A673 (cell line): Measurements from ENCODE around the gene MYL2. TPM values are rescaled to one million over a fixed set of nuclear protein-coding genes. Genes with fewer than 3 reads are reported as not detected.
"Not testable (repeated sequence)": the region's sequence is repeated elsewhere in the genome, so short reads cannot be mapped to it uniquely, and the experiment has no call there.

Experiments
- BruUV-seq: library from RNA; stranded (reverse); fragments of 400-500 nt; replicated peaks from 2 replicates; lab custom pipeline; 2021; lab: Mats Ljungman, UMichigan
- CTCF ChIA-PET: fragments of 300-600 bp; sonication (Branson Sonifier 250); formaldehyde crosslinking; loops from one replicate; lab custom pipeline; 2022; ENCODE audit warnings: antibody characterized with exemption; lab: Charles Lee
- POLR2A ChIA-PET: fragments of 300-600 bp; sonication (Branson Sonifier 250); formaldehyde crosslinking; loops from one replicate; lab custom pipeline; 2022; ENCODE audit warnings: antibody characterized with exemption; ENCODE audit not compliant: low non-redundant PET; lab: Charles Lee
- DNase-seq: peaks from one replicate; pipeline ENCODE4 v3.0.0-alpha.2; 2015; ENCODE audit warnings: low spot score
- H3K27ac ChIP-seq: fragments of 200-600 bp; sonication (generic); 2 replicates; pipeline ENCODE4 v1.5.1; 2016; ENCODE audit warnings: mixed run types, low read depth, mild to moderate bottlenecking, mixed read lengths, antibody characterized with exemption, low read length; ENCODE audit not compliant: poor library complexity, severe bottlenecking
- H3K27me3 ChIP-seq: fragments of 200-600 bp; sonication (generic); replicated peaks from 2 replicates; pipeline ENCODE4 v1.6.1; 2017; ENCODE audit warnings: mixed run types, low read depth, mild to moderate bottlenecking, mixed read lengths, antibody characterized with exemption, low read length; ENCODE audit not compliant: insufficient read depth, poor library complexity
- H3K36me3 ChIP-seq: fragments of 200-600 bp; sonication (generic); 2 replicates; pipeline ENCODE4 v1.6.1; 2016; ENCODE audit warnings: mixed run types, mild to moderate bottlenecking, mixed read lengths, antibody characterized with exemption, low read length; ENCODE audit not compliant: insufficient read depth, poor library complexity, severe bottlenecking
- H3K4me1 ChIP-seq: fragments of 200-600 bp; sonication (generic); 2 replicates; pipeline ENCODE4 v1.6.1; 2017; ENCODE audit warnings: mixed run types, mild to moderate bottlenecking, mixed read lengths, antibody characterized with exemption, low read length; ENCODE audit not compliant: insufficient read depth, poor library complexity, severe bottlenecking
- H3K4me3 ChIP-seq: fragments of 200-600 bp; sonication (generic); 2 replicates; pipeline ENCODE4 v1.5.1; 2016; ENCODE audit warnings: low read depth, mixed run types, mild to moderate bottlenecking, mixed read lengths, low read length; ENCODE audit not compliant: poor library complexity, severe bottlenecking
- H3K9me3 ChIP-seq: fragments of 200-600 bp; sonication (generic); 2 replicates; pipeline ENCODE4 v1.6.1; 2016; ENCODE audit warnings: mixed run types, low read depth, mild to moderate bottlenecking, mixed read lengths, antibody characterized with exemption, low read length; ENCODE audit not compliant: poor library complexity, severe bottlenecking
- CTCF ChIP-seq: fragments of 300-800, 200-600 bp; sonication (generic); conservative IDR thresholded peaks from 2 replicates; pipeline ENCODE4 v1.5.1; 2017; ENCODE audit warnings: low read depth, mild to moderate bottlenecking, antibody characterized with exemption, low read length, moderate library complexity, mixed read lengths
- EZH2 ChIP-seq: fragments of 200-600 bp; sonication (generic); IDR thresholded peaks from 2 replicates; pipeline ENCODE4 v1.6.1; 2017; ENCODE audit warnings: borderline replicate concordance, low read depth, mild to moderate bottlenecking, mixed read lengths, antibody characterized with exemption, low read length; ENCODE audit not compliant: poor library complexity, severe bottlenecking
- intact Hi-C: fragments of 100-400 bp; cut with micrococcal nuclease; formaldehyde crosslinking; loops from one replicate; pipeline ENCODE4 v1.10.0; 2022; ENCODE audit not compliant: unreplicated experiment
- total RNA-seq: library from RNA; stranded (reverse); gene quantifications from 2 replicates; pipeline ENCODE4 v1.2.3, GENCODE V29; 2021

Gene MYL2
- total RNA-seq, 1 experiment from 2014 or later: not detected

GRCh38 chr12:110960795-110961194, 40.4 kb upstream of the MYL2 start:
- Histone ChIP-seq H3K9me3 (no peaks in the 10 kb centered on the region), H3K27ac (no peak overlapping the region), H3K36me3 (no peaks in the 10 kb centered on the region), H3K4me1 (no peaks in the 10 kb centered on the region), H3K27me3 (peaks cover 4% of the 10 kb centered on the region), H3K4me3 (no peak overlapping the region)
- POLR2A ChIA-PET: no interaction called here
- no TSS peak for BruUV-seq
- intact Hi-C loops: no loop called here
- TF ChIP-seq CTCF: no peak
- TF ChIP-seq EZH2: no peak
- CTCF ChIA-PET: interaction anchor here (0.6 kb wide), 1 partner anchor 23 kb away, joined by 4 read pairs; no protein-coding TSS in a partner anchor
- no peak for DNase-seq

GRCh38 chr12:110957652-110958051, 37.3 kb upstream of the MYL2 start:
- intact Hi-C loops: no loop called here
- Histone ChIP-seq H3K4me1 (no peaks in the 10 kb centered on the region), H3K27me3 (peaks cover 4% of the 10 kb centered on the region), H3K9me3 (no peaks in the 10 kb centered on the region), H3K4me3 (no peak overlapping the region), H3K27ac (no peak overlapping the region), H3K36me3 (no peaks in the 10 kb centered on the region)
- no peak for TF ChIP-seq CTCF
- no peak for TF ChIP-seq EZH2
- no TSS peak for BruUV-seq
- no peak for DNase-seq
- ChIA-PET POLR2A (no interaction called here), CTCF (no interaction called here)

GRCh38 chr12:110957159-110957558, 36.8 kb upstream of the MYL2 start:
- H3K9me3 ChIP-seq: no peaks in the 10 kb centered on the region
- H3K4me3 ChIP-seq: no peak overlapping the region
- CTCF ChIA-PET: no interaction called here
- intact Hi-C loops: no loop called here
- no peak for DNase-seq
- POLR2A ChIA-PET: no interaction called here
- H3K36me3 ChIP-seq: no peaks in the 10 kb centered on the region
- no peak for TF ChIP-seq CTCF
- no peak for TF ChIP-seq EZH2
- no TSS peak for BruUV-seq
- peaks cover 1% of the 10 kb centered on the region for H3K27me3 ChIP-seq
- H3K27ac ChIP-seq: no peak overlapping the region
- no peaks in the 10 kb centered on the region for H3K4me1 ChIP-seq

- DNase-seq, H3K27me3 ChIP-seq, CTCF ChIA-PET, H3K36me3 ChIP-seq, H3K9me3 ChIP-seq, H3K27ac ChIP-seq, H3K4me3 ChIP-seq, BruUV-seq, POLR2A ChIA-PET, H3K4me1 ChIP-seq, intact Hi-C loops: not testable (repeated sequence)
Observed at GRCh38 chr12:110950867-110951266, 30.5 kb upstream of the MYL2 start.

- H3K4me3 ChIP-seq, H3K27ac ChIP-seq, CTCF ChIA-PET, POLR2A ChIA-PET, intact Hi-C loops, BruUV-seq, H3K9me3 ChIP-seq, H3K36me3 ChIP-seq, H3K27me3 ChIP-seq, H3K4me1 ChIP-seq, DNase-seq: not testable (repeated sequence)
Observed at GRCh38 chr12:110950466-110950865, 30.1 kb upstream of the MYL2 start.
